T1000 (cell line): ENCODE results near the gene PRDM5.

Experiments
- DNase-seq: peaks from one replicate; lab custom pipeline; 2025; ENCODE audit warnings: mixed read lengths; lab: John Stamatoyannopoulos, UW

PRDM5 gene

GRCh38 chr4:120903419-120903818 is 19.1 kb downstream of the PRDM5 start:
- no peak for DNase-seq

DNA sequence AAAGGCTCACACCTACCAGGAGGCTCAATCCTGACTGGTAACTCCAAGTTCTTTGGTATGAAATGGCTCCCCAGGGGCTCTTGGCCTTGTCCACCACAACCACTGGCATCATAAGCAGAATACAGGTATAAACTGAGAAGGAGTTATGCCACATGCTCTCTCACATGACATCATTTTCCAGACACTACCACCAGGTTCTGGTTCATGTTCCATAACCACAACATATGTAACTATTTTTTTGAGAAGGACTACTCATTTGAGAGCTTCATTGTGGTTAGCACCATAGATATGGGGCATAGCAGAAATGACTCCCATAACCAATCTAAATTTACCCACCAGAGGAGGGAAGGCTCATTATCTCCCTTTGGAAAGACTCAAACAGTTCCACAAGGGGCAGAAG is 19.6 kb downstream of the PRDM5 start:
- DNase-seq, result no peak

- no peak for DNase-seq
Measured at GRCh38 chr4:120901731-120902130, 20.8 kb downstream of the PRDM5 start.

- DNase-seq, result no peak
Measured at GRCh38 chr4:120897981-120898719, 24.4 kb downstream of the PRDM5 start.

DNA sequence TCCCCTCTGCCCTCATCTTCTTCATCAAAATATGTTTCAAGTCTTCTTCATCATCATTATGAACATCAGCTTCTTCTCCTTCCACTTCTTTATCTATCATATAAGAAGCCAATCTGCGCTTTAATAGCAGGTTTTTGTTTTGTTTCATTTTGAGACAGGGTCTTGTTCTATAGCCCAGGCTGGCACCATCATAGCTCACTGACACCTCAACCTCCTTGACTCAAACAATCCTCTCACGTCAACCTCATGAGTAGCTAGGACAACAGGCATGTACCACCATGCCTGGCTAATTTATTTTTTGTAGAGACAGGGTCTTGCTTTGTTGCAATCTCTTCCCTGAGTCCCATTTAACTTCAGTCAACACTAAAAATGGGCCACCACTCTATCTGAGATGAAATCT is 27.0 kb downstream of the PRDM5 start:
- DNase-seq, result no peak

- no peak for DNase-seq
Measured at GRCh38 chr4:120893314-120893713, 29.2 kb downstream of the PRDM5 start.

DNA sequence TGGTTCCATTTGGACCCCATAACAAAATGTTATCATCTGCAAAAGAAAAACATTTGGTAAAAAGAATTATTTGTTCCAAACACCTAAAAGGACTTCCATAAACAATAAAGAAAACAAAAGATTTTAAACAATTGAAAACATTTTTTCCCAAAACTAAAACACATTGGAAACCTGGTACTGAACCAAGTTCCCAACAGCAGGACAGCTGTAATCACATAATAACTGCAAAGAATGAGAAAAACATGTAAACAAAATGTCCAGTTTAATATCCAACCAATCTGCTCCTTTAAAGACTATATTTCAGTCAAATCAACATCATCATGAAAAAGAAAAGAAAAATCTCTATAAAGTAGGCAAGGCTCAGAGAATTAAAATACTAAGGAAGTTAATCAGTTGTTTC is 36.3 kb downstream of the PRDM5 start:
- DNase-seq, result no peak

DNA sequence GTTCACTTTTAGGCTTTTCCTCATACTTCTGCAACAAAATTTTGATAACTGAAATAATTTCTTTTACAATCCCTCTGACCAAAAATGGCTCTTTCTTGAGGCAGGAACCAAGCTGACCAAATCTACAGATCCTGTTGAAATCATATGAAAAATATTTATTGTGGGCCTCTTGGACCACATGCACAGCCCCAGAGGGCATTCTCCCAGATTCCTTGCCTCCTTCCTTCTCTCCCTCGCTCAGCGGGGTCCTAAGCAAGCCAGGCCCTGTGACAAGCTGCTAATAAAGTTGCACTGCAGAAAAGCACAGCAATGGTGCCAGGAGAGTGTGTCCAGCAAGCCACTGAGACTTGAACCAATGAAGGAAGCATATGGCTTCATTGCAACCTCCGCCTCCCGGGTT is 40.7 kb downstream of the PRDM5 start:
- DNase-seq, result no peak

GRCh38 chr4:120881351-120881750 is 41.2 kb downstream of the PRDM5 start:
- no peak for DNase-seq

- DNase-seq, result no peak
Measured at GRCh38 chr4:120877021-120877420, 45.5 kb downstream of the PRDM5 start.

DNA sequence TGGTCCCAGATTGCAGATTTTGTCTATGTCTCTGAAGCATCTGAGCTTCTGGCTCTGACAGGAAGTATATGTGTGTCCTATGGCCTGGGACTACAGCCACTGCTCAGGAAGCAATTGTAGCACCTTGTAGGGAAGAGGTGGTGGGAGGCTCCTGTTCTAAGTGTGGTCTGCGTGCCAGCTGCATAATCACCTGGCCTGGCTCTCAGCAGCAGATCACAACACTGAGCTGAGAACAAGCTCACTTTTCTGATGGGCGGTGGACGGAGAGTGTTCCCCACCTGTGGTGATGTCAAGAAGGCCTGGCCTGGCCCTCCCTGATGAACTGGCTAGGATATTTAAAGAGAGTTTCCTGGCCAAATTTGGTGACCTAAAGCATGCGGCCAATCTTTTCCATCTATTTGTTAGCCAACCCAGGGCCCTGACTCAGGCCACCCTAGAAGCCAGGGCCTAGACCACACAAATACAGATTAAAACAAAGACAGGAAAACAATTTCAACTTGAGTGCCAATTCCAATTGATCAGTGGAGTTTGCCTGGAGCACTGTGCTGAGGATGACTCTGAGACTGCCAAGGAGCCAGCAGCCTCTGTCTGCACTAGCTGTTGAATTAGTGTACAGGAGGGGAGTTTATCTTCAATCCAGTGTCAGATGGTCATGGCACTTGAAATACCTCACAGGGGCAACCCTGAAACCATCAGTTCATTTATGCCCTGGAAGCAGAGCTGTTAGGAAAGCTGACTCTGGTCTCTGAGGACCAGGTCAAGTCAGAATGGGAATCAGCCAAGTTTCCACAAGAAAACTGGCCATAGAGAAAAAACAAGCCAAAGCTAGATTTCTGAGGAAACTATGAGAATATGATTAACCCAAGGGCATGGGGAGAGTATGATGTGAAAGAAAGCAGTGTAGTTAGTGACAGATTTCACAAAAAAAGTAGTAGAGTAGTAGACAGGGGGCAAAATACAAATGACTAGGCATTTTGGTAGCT is 47.4 kb downstream of the PRDM5 start:
- no peak for DNase-seq

DNA sequence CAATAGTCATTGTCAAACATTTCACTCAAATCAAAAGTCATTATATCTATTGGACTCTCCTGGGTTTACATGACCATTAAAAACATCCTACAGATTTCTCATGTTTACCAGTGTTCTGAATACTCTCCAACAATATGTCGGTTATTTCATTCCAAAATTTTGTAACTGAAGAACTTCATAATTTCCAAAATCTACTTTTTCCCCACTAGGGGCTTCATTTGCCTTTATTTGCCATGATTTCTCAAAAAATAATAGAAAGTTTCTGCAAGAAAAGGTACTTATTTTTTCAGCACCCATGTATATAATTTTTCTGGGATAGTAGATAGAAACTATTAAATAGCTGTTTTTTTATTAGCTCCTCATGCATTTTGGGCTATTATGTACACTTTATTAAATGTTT is 49.0 kb downstream of the PRDM5 start:
- no peak for DNase-seq

GRCh38 chr4:120871173-120871572 is 51.4 kb downstream of the PRDM5 start:
- DNase-seq, result no peak

- no peak for DNase-seq
Measured at GRCh38 chr4:120870279-120870673, 52.2 kb downstream of the PRDM5 start.

GRCh38 chr4:120869613-120870278 is 52.8 kb downstream of the PRDM5 start:
- no peak for DNase-seq

DNA sequence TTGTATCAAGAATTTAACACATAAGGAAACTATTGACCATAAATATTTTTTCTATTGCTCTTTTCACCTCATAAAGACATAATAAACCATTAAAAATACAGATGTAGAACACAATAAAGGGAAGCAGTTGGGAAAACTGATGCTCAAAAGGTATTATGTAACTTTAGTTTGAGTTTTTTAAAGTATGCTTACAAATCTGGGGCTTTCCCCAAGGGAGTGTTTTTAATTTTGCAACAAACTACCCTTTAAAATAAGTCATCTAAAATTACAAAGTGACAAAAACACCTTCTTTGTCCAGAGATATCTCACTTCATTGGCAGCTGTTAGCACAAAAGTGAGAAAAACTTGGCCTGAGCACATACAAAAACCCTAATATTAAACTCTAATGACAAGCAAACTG is 55.0 kb downstream of the PRDM5 start:
- no peak for DNase-seq

GRCh38 chr4:120865985-120866384 is 56.5 kb downstream of the PRDM5 start:
- DNase-seq, result no peak

DNA sequence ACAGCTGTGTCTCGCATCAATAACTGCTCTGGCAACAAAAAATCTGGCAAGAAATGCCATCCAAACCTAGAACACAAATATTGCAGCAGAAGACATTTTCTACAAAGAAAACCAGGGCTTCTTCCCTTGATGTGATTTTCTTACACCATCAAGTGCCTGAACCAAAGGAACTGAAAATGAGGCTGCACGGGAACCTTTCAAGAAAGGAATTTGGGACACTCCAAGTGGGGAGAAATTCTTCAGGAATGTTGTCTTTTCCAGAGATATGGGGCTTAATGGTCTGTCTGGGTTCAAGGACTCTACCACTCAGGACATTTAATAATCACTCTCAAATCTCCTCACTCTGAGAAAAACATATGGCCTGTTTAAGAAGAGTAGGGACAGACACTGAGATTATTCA is 57.6 kb downstream of the PRDM5 start:
- DNase-seq, result no peak

DNA sequence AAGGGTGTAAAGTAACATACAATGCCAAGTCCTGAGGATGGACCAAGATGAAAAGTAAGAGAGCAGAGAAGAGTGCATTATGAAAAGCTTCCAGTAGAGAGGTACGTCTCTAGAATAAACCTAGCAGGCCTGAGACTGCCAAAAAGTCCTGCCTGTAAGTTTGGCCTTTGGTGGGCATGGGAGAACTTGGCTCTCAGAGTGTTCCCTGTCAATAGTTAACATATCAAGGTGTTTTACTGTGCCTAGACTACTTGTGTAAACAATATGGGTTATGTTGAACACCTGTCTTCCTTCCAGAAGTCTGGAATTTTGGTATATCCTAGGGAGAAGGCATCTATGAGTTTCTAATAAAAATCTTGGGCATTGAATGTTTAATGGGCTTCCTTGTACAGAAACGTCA is 60.1 kb downstream of the PRDM5 start:
- DNase-seq, result no peak

GRCh38 chr4:120861852-120862251 is 60.7 kb downstream of the PRDM5 start:
- no peak for DNase-seq

- DNase-seq, result no peak
Measured at GRCh38 chr4:120858776-120859175, 63.8 kb downstream of the PRDM5 start.

DNA sequence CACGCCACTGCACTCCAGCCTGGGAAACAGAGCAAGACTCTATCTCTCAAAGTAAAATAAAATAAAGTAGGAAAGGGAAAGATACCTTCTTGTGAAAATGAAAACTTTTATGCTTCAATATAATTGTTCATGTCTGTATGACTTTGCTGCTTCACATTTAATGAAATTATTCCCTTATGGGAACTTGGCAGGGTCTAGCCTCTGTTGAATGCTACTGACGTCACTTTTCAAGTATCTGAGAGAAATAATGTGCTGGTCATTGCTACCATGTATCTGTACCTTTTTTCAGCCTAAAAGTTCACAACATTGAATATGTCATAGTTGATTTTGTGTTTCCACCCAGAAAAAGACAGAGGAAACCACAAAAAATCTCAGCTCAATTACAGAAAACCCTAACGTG is 65.2 kb downstream of the PRDM5 start:
- DNase-seq, result no peak

GRCh38 chr4:120856294-120856693 is 66.2 kb downstream of the PRDM5 start:
- no peak for DNase-seq
